HG03060 (cell line): ENCODE data around the gene DPH3.

ENCODE experiments used
- ATAC-seq: cut with Tn5 transposase; IDR thresholded peaks from one replicate; pipeline ENCODE4 v1.9.1; 2021; ENCODE audit warnings: low read depth, moderate number of reproducible peaks; ENCODE audit not compliant: unreplicated experiment

DPH3 gene

DNA sequence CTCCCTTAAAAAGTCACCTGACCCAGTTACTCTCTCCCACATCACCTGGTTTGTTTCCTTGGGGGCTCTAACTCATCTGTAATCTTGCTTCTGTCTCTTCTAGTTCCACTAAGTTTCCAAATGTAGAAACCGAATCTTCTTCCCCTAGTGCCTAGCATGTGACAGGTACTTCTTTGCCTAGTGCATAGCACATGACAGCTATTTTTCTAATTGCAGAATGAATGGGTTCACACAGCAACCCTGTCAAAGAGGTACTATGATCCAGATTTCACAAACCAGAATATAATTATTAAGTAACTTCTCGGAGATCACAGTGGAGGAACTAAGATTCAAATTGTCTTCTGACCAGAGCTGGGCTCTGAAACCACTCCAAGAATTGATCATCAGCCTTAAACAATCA, 7.4 kb downstream of the DPH3 start:
- no peak for ATAC-seq

DNA sequence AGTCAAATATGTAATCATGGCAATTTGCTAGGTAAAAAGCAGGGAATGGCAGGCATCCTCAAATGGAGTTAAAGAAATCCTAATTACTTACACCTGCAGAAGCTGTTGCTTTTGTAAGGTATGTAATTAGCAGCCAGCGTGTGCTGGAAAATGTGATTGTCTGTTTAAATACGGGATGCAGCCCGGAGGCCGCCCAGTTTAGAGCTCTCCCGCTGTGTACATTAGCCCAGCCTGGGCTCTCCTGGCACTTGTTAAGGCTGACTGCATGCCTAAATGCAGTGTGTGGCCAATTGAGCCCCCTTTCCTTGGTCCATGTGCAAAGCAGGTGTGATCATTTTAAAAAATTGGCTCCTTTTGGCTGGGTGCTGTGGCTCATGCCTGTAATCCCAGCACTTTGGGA, 9.0 kb downstream of the DPH3 start:
- no peak for ATAC-seq

DNA sequence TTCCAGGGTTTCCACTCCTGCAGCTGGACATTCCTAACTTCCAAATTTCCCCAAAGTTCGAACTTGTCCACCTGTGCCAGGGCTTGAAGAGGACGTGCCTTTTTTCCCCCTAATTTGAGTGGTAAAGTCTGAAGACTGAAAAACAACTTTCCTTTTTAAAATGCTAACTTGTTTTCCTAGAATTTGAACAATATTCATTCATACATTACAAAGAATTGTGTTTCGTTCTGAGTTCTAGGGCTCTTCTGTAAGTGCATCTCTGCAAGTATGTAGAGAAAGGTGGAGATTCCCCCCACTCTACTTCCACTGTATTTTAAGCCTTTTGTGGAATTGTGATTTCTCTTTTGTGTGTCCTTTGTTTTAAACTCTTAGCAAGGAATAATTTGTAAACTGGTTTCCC, 9.4 kb downstream of the DPH3 start:
- ATAC-seq: no peak

DNA sequence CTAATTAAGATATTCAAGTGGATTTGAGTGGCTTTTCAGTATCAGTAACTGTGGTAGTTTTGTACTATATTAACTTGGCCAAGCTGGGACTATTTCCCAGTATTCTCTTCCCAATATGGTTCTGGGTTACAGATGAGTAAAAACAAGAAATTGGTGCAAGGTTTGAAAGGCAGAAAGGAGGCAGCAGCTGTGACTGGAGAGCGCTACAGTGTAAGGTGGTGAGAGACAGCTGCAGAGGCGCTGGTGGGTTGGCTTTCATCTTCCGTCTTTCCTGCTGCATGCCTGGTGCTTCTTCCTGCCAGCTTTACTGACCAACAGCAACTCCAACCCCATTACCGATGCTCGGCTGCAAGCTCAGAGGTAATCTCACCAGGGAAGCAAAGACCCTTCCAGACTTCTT, 9.8 kb downstream of the DPH3 start:
- no peak for ATAC-seq

DNA sequence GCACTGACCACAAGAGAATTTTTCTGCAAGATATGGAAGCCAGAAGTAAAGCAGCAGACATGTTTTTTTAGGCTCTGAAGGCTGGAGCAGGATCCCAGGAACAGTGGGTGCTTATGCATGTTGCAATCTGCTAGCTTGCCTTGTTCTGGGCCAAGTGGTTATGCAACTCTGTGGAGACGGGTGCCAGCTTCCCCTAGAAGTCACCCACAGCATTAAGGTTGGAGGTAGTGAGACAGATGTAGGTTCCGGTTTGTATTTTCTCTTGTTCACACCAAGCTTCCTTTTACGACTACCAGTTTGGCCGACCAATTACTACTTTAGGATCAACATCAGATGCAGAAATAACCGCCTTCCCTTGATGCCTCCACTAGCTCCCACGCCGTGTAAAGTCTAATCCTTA, 11.1 kb downstream of the DPH3 start:
- ATAC-seq: no peak

DNA sequence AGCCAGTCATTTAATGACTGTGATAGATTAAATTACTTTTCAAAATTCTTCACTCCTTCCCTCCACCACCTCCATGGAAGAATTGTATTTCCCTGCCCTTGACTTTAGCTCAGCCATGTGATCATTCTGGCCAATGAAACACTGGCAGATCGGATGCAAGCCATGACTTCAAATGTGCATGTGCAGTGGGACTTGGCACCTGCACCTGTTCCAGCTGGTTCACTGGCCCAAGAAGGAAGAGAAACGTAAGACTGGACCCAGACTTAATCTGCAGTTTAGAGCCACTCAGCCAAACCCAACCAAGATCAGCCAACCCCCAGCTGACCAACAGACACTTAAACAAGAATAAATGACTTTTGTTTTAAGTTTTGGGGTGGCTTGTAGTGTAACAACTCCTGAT, 11.8 kb downstream of the DPH3 start:
- ATAC-seq: no peak

DNA sequence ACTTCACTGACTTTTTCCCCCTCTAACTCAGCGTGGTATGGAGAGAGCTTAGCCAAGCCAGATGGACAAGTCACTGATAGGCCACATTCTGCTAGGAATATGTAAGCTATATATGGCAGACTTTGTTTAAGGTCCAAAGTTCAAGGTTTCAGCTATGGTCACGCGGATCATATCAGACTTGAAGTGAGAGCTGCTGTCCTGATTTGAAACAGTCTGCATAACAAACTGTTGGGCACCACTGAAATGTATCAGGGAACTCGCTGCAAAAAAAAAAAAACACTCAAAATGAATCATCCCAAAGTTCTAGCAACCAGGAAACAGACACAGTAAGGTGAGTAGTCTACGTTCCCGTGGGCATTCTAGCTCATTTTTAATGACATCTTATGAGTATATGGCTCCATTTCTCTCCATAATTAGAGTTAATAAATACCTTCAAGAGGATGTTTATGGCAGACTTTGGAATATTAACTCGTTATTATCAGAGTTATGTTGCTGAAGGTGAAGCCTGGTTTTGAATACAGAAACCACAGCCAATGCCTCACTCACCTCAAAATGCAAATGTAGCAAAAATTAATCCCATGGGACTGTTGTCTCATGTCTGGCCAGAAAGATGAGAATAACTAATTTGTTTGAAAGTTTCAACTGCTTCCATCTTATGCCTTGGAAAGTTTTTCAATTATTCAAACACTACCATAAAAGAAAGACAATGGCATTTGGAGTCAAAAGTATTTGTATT, 12.3 kb downstream of the DPH3 start:
- ATAC-seq: no peak

DNA sequence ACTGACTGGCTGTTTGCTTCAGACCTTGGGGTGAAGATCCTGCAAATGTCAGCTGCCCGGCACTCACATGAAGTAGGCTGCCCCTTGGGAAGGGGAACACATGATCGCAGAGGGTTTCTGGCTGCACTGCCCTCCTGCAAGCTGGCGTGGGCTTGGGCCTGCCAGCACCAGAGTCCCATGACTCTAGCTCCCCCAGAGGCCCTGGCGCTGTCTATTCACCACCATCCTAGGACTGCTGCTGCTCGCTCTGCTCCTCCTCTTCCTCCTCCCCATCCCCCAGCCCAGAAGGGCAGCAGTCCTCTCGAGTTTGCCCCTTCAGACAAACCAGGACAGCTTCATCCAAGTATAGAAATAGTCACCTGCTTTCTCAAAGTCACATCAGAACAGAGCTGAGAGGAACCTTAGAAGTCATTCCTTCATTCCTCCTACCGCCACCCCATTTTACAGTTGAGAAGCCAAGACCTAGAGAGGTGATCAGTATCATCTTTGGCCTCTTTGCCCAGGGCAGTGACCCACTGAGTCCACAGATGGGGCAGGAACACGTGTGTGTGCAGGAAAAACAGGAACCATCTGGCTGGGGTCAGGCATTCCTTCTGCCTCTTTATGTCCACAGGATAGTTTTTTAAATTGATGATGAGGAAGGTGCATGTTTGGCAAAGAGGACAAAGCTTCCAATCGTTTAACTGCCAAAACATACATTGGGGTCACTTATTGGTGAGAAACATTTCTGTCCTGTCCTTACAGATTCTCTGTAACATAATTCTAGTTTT, 13.2 kb downstream of the DPH3 start:
- no peak for ATAC-seq

DNA sequence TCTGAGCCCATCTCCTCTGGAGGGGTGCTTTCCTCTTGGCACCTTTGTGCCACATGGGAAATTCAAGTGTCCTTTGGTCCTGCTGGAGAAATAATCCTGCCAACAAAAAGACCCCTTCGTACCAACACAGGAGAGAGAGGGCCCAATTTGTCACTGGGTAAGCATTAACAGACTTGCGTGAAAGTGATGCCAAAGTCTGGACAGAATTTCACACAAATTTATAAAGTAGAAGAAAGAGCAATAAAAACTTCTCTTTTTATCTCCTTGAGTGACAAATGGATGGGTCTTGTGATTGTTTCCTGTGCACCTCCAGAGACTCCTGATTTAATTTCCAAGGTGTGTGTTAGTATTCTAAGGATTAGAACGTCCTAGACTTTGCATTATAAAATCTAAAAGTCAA, 14.9 kb downstream of the DPH3 start:
- ATAC-seq: no peak

DNA sequence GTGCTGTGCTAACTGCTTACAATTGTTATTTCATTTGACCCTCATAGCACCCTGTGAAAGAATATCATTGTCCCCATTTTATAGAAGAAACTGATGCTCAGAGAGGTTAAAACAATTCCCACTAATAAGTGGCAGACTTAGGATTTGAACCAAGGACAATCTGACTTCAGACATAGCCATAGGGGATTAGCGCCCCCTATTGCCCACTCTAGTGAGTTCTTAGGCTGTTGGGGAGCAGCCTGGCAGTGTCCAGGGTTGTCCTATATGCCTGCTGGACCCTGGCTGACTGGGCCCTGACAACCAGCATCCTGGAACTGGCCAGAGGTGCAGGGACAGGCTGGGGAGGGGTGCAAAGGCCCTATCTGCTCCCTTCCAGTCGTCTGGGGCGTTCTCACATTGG, 15.4 kb downstream of the DPH3 start:
- ATAC-seq: no peak

DNA sequence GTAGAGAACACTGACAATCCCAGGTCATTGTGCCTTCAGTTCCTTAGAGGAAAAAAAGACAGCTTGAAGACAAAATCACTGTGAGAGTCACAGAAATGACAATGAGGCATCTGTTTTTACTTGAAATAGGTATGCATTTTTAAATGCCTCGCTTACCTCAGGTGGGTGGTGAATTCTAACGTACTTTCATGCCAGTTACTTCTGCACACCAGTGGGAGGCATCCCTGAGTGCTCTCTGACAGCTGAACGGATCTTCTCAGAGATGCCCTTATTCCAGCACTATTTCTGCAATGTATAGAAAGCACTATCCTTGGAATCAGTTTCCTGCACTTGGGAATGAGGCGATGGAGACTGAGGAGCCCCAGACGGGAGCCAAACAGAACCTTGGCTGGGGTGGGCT, 16.2 kb downstream of the DPH3 start:
- ATAC-seq: no peak

DNA sequence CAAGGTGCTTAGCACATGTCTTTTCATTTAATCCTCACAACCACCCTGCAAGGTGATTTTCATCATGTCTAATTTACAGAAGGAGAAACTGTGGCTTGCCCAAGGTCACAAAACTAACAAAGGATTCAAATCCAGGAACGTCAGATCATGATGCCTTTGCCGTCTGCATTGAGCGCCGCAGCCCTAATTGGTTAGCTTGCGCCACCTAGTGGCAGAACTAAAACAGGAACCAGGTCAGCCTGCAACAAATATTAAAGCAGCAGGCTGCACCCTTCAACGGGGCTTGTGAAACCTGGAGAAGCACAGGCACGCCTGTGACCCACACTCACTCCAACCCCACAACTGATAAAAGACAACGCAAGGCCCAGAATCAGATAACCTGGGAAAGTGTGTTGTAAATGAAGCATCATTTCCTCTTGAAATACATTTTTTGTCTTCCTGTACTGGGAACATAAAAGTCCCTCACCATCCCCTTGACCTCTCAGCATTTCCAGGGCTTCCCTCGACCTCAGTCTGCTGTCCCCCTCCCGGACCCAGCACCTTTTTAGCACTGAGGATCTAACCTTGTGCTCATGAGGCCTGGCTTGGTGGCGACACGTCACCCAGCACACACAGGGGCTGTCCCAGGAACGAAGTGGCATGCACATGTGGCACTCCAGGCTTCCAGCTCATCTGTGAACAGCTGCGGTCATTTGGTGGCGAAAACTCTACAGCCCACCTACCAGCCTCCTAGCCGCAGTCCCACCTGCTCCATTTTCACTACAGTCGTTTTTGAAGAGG, 17.3 kb downstream of the DPH3 start:
- peak; percentile 80 for ATAC-seq

DNA sequence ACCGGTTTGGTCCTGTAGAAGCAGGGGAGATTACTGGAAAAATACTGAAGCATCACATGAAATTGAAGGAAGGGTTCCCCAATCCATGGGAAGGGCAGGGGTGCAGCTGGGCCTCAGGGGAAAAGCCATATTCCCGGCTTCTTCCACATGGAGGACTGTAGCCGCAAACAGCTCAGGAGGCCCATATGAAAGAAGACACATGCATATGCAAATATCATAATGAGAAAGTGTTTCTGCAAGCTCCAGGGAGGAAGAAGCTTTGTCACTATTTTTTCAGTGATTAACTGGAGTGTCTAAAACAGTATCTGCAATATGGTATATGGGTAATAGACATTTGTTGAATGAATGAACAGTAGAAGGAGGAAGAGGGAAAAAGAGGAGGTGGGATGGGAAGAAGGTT, 19.1 kb downstream of the DPH3 start:
- ATAC-seq: no peak

DNA sequence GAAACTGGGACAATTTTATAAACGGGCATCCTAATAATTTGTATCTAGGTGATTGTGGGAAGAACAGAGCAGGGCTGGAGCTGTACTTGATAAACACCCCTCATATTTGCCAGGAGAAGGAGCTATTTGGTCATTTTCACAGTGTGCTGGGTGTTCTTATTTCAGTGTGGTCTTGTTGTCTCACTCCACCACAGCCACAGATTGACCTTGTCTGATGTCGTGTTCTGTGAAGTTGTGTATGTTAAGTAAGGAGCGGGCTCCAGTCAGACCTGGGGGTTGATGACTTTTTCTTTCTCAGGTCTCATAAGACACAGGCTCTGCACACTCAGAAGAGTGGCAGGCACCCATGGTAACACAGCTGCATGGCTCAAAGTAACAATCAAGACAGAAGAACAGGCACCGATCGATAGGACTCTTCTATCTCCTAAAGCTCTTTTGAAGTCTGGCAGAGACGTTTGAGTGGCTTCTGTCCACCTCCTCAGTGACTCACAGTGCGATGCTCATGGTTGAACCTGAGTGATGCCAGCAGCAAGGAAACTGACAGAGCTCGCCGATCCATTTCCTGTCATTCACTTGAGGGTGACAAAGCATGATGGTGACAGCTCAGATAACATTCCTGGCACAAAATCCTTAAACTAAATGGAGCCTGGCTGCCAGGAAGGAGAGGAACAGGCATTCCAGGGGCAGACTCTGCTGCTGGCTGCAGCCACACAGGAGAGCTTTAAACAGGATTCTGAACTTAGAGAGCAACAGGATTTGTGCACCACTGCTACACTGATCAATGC, 20.8 kb downstream of the DPH3 start:
- ATAC-seq: no peak

DNA sequence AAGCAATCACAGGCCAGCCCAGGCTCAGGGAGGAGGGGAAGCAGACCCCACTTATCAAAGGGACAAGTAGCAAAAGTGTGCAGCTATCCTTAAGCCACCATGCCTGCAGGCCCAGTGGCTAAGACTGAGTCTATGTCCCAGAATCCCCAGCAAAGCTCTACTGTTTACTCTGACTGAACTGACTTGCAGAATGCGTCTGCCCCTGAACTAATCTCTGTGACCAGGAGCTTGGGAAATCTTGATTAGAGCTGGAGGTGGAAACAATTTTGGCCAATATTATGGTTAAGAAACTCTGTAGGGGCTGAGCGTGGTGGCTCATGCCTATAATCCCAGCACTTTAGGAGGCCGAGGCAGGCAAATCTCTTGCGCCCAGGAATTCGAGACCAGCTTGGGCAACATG, 22.6 kb downstream of the DPH3 start:
- no peak for ATAC-seq

DNA sequence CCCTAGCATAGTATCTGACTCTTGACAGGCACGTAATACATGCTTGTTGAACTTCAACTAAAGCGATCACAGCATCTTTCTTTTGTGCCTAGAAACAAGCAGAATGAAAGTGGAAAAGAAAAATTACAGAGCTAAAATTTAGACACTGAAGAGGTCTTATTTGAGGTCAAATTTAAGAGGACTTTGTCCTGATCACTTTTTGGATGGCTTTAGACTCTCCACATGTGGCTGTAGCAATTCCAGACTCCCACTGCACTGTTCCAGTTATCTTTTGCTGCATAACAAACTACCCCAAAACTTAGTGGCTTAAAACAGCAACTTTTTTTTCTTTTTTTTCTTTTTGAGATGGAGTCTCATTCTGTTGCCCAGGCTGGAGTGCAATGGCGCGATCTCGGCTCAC, 23.5 kb downstream of the DPH3 start:
- no peak for ATAC-seq

DNA sequence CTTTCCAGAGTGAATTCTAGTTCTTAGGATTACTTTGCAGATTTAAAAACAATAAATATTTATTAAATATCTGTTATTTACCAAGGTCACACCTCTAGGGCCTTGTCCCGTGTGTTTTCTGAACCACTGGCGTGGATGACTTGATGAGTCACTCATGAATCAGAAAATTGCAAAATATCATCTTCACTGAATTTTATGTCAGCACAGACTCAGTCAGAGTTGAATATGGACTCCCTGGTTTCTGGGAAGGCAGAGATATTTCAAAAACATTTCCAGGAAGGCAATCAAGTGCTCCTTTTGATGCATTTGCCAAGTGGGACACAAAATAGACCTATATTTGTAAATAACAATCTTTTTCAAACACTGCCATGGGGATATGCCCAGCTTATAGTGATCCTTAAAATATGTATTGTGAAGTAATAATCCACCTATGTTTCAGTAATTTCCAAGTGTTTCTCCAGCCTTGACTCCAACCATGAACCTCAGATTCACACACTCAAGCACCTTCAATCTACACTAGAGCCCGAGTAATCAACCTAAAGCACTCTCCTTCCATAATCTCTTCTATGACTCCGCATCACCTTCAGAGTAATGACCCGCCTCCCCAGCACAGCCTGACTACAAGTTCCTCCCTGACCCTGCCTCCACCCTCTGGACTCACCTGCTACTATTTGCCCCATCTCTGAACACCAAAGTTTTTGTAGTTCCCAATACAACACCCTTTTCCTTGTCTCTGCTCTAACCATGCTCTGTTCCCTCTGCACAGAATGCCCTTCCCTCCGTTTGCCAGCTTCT, 24.3 kb downstream of the DPH3 start:
- no peak for ATAC-seq

DNA sequence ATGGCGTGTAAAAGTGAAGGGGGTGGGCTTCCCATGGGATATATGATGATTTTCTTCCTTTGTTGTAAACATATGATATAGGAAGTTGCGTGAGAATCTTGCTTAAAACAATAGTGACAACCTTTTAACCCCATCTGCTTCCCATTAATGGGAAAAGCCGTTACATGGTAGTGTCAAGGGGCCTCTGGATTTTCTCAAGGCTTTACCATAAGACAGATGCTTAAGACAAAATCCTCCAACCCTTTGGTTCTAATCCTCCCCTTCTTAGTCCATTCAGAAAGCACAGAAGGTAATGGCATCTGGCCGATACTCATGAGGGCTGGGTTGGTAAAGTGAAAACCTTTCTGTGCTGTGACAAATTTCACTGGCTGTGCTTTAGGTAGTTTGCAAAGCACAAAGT, 25.0 kb downstream of the DPH3 start:
- no peak for ATAC-seq

DNA sequence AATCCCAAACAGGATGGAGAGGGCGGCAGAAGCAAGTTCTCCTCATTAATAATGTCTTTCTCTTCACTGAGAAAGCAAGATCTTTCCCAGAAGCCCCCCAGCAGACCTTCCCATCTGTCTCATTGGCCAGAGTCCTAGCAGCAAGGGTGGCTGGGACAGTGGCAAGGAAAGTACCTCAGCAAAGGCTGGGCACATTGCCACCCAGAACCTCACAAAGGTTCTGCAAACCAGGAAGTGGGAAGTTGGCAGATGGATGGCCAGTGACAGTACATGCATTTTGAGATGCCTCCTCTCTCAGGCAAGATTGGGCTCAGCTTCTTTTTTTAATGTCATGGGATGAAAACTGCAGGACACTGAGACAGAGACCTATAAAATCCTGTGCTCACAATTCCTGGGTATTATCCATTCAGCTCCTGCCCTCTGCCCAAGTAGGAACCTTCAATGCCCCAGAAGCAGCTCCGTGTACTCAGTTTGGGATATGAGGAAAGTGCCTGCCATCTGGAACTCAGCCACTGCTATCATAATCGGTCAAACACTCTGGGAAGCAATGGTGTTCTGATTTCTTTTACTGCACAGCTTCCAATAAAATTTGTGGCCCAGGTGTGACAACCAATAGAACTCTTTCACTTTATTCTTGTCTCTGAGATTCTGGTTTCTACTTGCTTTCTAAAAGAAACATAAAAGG, 25.5 kb downstream of the DPH3 start:
- no peak for ATAC-seq
